Cardiac muscle cell (in vitro differentiated cells and primary cell): ENCODE data around the gene C18orf63. TPM values are rescaled to one million over a fixed set of nuclear protein-coding genes. Genes with fewer than 3 reads are reported as not detected.

Experiments used
- DNase-seq, 2 donors: peaks; one replicate each; pipeline versions ENCODE4 v3.0.0 to v3.0.0-alpha.2; 2010 to 2017; ENCODE audit warnings: low read depth in 1 of 2, low spot score in 1 of 2
- H3K27ac ChIP-seq: fragments of 200-600 bp; sonication (generic); 2 replicates; pipeline ENCODE4 v1.5.1; 2016
- H3K27me3 ChIP-seq: fragments of 200-600 bp; sonication (generic); 2 replicates; pipeline ENCODE4 v1.6.0; 2016; ENCODE audit warnings: control low read depth
- H3K36me3 ChIP-seq: fragments of 200-600 bp; sonication (generic); 2 replicates; pipeline ENCODE4 v1.5.1; 2016; ENCODE audit warnings: control low read depth
- H3K4me1 ChIP-seq: fragments of 200-600 bp; sonication (generic); 2 replicates; pipeline ENCODE4 v1.8.1; 2017; ENCODE audit warnings: low read depth, mild to moderate bottlenecking, mixed run types
- H3K4me3 ChIP-seq: fragments of 200-600 bp; sonication (generic); 2 replicates; pipeline ENCODE4 v1.5.1; 2016; ENCODE audit warnings: mild to moderate bottlenecking
- H3K9me3 ChIP-seq: fragments of 200-600 bp; sonication (generic); 2 replicates; pipeline ENCODE4 v1.5.1; 2017; ENCODE audit warnings: low read depth, mild to moderate bottlenecking, control low read depth
- CTCF ChIP-seq: IDR thresholded peaks from 2 replicates; pipeline ENCODE4 v1.5.1; 2012; ENCODE audit warnings: low read depth, mild to moderate bottlenecking, low read length
- polyA plus RNA-seq: library from polyadenylated mRNA; unstranded; fragments of >200 nt; fragmentation: Nextera tagmentation; extraction: Ambion mirVana; gene quantifications from 2 replicates; pipeline ENCODE4 v1.2.1, GENCODE V29; 2016
- total RNA-seq: library from RNA; depleted of rRNA; stranded (reverse); fragments of >200 nt; gene quantifications from 2 replicates; pipeline ENCODE4 v1.2.3, GENCODE V29; 2016

The C18orf63 gene
- total and polyA plus RNA-seq, 2 experiments from 2014 or later = not detected

DNA sequence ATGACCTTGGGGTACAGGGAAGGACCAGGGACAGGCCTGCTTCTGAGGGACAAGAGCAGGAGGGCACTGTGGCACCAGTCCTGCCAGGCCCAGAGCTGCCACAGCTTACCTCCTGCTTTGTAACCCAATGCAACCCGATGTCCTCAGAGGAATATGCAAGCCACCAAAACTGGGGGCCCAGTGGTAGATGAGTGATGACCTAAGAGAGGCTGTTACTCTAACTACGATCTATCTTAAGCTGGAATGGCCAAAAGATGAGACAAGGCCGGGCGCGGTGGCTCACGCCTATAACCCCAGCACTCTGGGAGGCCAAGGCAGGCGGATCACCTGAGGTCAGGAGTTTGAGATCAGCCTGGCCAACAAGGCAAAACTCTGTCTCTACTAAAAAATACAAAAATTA lies 36.7 kb upstream of the C18orf63 start:
- no peak overlapping the region for H3K27ac ChIP-seq
- H3K4me3 ChIP-seq = no peak overlapping the region
- no peaks in the 10 kb centered on the region for H3K9me3 ChIP-seq
- no peaks in the 10 kb centered on the region for H3K27me3 ChIP-seq
- H3K36me3 ChIP-seq = no peaks in the 10 kb centered on the region
- peaks cover 19% of the 10 kb centered on the region for H3K4me1 ChIP-seq
- no peak for TF ChIP-seq CTCF
- DNase-seq = no peak

DNA sequence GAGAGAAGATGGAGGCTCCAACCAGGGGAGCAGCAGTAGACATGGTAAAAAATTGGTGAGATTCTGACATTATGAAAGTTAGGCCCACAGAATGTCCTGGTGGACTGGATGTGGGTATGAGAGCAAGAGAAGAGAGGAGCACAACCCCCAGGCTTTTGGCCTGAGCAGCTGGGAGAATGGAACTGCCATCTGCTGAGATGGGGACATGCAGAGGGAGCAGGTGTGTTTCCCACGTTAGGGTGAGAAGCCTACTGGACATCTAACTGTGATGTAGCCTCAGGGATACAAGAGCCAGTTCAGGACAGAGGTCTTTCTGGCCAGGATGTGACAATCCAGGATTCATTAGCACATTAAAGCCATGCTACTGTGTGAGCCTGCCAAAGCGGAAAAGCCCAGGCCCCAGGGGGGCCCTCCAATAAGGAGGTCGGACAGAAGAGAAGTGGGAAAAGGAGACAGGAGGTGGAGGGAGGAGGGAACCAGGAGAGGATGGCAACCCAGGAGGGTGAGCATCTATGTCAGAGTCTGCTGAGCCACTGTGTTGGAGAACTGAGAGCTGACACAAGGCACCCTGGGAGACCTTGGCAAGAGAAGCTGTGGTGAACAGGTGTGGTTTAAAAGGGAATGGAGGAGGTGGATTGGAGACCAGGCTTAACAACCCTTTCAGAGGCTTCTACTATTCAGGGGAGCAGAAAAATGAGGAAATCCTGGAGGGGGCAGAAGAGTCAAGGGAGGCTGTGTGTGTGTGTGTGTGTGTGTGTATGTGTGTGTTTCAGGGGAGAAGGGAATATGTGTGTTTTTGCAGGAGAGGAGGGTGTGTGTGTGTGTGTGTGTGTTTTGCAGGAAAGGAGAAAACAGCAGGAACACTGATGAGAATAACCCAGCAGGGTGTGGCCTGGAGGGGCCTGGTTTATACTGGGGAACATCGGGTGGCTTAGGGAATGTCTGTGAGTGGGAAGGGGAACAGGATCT lies 34.3 kb upstream of the C18orf63 start:
- no peak for DNase-seq
- Histone ChIP-seq H3K4me3 (no peak overlapping the region), H3K9me3 (no peaks in the 10 kb centered on the region), H3K27me3 (no peaks in the 10 kb centered on the region), H3K27ac (no peak overlapping the region), H3K4me1 (peaks cover 32% of the 10 kb centered on the region), H3K36me3 (no peaks in the 10 kb centered on the region)
- no peak for TF ChIP-seq CTCF

GRCh38 chr18:74281980-74282754 lies 33.5 kb upstream of the C18orf63 start:
- Histone ChIP-seq H3K27me3 (no peaks in the 10 kb centered on the region), H3K4me1 (peaks cover 41% of the 10 kb centered on the region), H3K36me3 (no peaks in the 10 kb centered on the region), H3K4me3 (no peak overlapping the region), H3K9me3 (no peaks in the 10 kb centered on the region), H3K27ac (no peak overlapping the region)
- no peak for TF ChIP-seq CTCF
- DNase-seq = peak in 1 of 2 donors; percentile 67

- Histone ChIP-seq H3K4me3 (no peak overlapping the region), H3K27ac (no peak overlapping the region), H3K4me1 (peaks cover 43% of the 10 kb centered on the region), H3K27me3 (no peaks in the 10 kb centered on the region), H3K36me3 (no peaks in the 10 kb centered on the region), H3K9me3 (no peaks in the 10 kb centered on the region)
- DNase-seq = no peak
- TF ChIP-seq CTCF = no peak
Measured at GRCh38 chr18:74282755-74283554, 32.7 kb upstream of the C18orf63 start.

GRCh38 chr18:74283646-74284045 lies 32.0 kb upstream of the C18orf63 start:
- no peak for TF ChIP-seq CTCF
- no peak for DNase-seq
- no peaks in the 10 kb centered on the region for H3K36me3 ChIP-seq
- H3K4me3 ChIP-seq = no peak overlapping the region
- H3K9me3 ChIP-seq = no peaks in the 10 kb centered on the region
- H3K27ac ChIP-seq = peak overlapping the region; percentile 9
- H3K4me1 ChIP-seq = peaks cover 45% of the 10 kb centered on the region
- H3K27me3 ChIP-seq = no peaks in the 10 kb centered on the region
